K562 (cell line): ENCODE data around the gene TMBIM4. TPM values are rescaled to one million over a fixed set of nuclear protein-coding genes. Genes with fewer than 3 reads are reported as not detected.

Experiments
- ATAC-seq: fragments of 200-7000 bp; cut with Tn5 transposase; 3 replicates; pipeline ENCODE4 v1.9.1; 2020; ENCODE audit warnings: moderate library complexity
- BruUV-seq: library from RNA; stranded (reverse); fragments of 400-500 nt; replicated peaks from 2 replicates; lab custom pipeline; 2021; lab: Mats Ljungman, UMichigan
- CTCF ChIA-PET: fragments of 300-600 bp; formaldehyde crosslinking; extraction: SDS; loops from one replicate; lab custom pipeline; 2021; ENCODE audit warnings: low intra/inter-chr PET ratio; lab: Yijun Ruan, JAX
- POLR2A ChIA-PET: fragments of 300-600, 350-650 bp; sonication (Branson Sonifier 250); formaldehyde crosslinking; extraction: SDS; loops from one replicate; lab custom pipeline; 2021; ENCODE audit warnings: antibody characterized with exemption, inconsistent platforms; lab: Yijun Ruan, JAX
- DNase-seq, 4 experiments: peaks; one replicate each; pipeline versions ENCODE4 v3.0.0 to v3.0.0-alpha.2; 2011 to 2018; ENCODE audit warnings: low spot score in 3 of 4, mixed read lengths in 3 of 4; ENCODE audit errors: extremely low read depth in 1 of 4
- FAIRE-seq: peaks from 2 replicates; lab custom pipeline; 2011; peaks lifted over from hg19 to GRCh38; lab: Jason Lieb, UNC
- H2AFZ ChIP-seq: 2 replicates; pipeline ENCODE4 v1.6.0; 2011; ENCODE audit warnings: low read depth, low read length, control low read depth, inconsistent platforms
- H3K27ac ChIP-seq: fragments of 200-600 bp; 3 replicates; pipeline ENCODE4 v1.8.0; 2011; ENCODE audit warnings: low read depth, mild to moderate bottlenecking, control low read depth, inconsistent platforms, low read length, moderate library complexity, mixed read lengths; ENCODE audit errors: extremely low read depth
- H3K27me3 ChIP-seq, 2 experiments: fragments of 300-600 bp in 1 of 2; 2 replicates in 1 of 2; 3 replicates in 1 of 2; pipeline versions ENCODE4 v1.6.0 to v1.8.0; 2011; ENCODE audit warnings: inconsistent platforms in 2 of 2, low read length in 2 of 2, mild to moderate bottlenecking in 1 of 2, mixed read lengths in 1 of 2, moderate library complexity in 1 of 2; ENCODE audit not compliant: control insufficient read depth in 2 of 2, insufficient read depth in 2 of 2
- H3K36me3 ChIP-seq: fragments of 300-600 bp; 3 replicates; pipeline ENCODE4 v1.8.0; 2011; ENCODE audit warnings: mild to moderate bottlenecking, low read length, inconsistent platforms; ENCODE audit not compliant: control insufficient read depth, insufficient read depth
- H3K4me1 ChIP-seq, 2 experiments: fragments of 200-600 bp in 1 of 2; replicated peaks in 1 of 2; 2 replicates in 1 of 2; 3 replicates in 1 of 2; pipeline versions ENCODE4 v1.5.1 to v1.8.0; 2011; ENCODE audit warnings: inconsistent platforms in 2 of 2, low read length in 2 of 2, mild to moderate bottlenecking in 1 of 2, mixed read lengths in 1 of 2, moderate library complexity in 1 of 2; ENCODE audit not compliant: control insufficient read depth in 2 of 2, insufficient read depth in 2 of 2
- H3K4me2 ChIP-seq: 2 replicates; pipeline ENCODE4 v1.6.1; 2011; ENCODE audit warnings: low read length, control low read depth, inconsistent platforms, mixed read lengths; ENCODE audit not compliant: insufficient read depth
- H3K4me3 ChIP-seq: fragments of 200-600 bp; sonication (generic), shearing (Covaris generic); 2 replicates; pipeline ENCODE4 v1.5.1; 2016; ENCODE audit warnings: control low read depth, inconsistent platforms
- H3K79me2 ChIP-seq: fragments of 200-600 bp; 3 replicates; pipeline ENCODE4 v1.8.0; 2011; ENCODE audit warnings: low read length, inconsistent platforms; ENCODE audit not compliant: control insufficient read depth, insufficient read depth
- H3K9ac ChIP-seq, 2 experiments: 2 replicates each; pipeline versions ENCODE4 v1.6.0 to v1.6.1; 2011; ENCODE audit warnings: low read depth in 2 of 2, low read length in 2 of 2, control low read depth in 1 of 2, inconsistent platforms in 1 of 2, mild to moderate bottlenecking in 1 of 2, mixed read lengths in 1 of 2; ENCODE audit not compliant: insufficient read depth in 1 of 2
- H3K9me1 ChIP-seq: one replicate; pipeline ENCODE4 v1.6.0; 2011; ENCODE audit warnings: inconsistent platforms, mild to moderate bottlenecking, low read length, moderate library complexity; ENCODE audit not compliant: control insufficient read depth, insufficient read depth
- H3K9me3 ChIP-seq: replicated peaks from 2 replicates; pipeline ENCODE4 v1.5.1; 2011; ENCODE audit warnings: low read depth, low read length, inconsistent platforms; ENCODE audit not compliant: control insufficient read depth, insufficient read depth
- H4K20me1 ChIP-seq: replicated peaks from 2 replicates; pipeline ENCODE4 v1.6.1; 2011; ENCODE audit warnings: low read length, inconsistent platforms, mixed read lengths; ENCODE audit not compliant: control insufficient read depth, insufficient read depth
- CBX3 ChIP-seq, 2 experiments: IDR thresholded peaks; 1 replicate in 1 of 2; 2 replicates in 1 of 2; pipeline ENCODE4 v1.6.1; 2012; ENCODE audit warnings: inconsistent platforms in 2 of 2, low read length in 2 of 2, borderline replicate concordance in 1 of 2, control low read depth in 1 of 2
- CBX5 ChIP-seq: IDR thresholded peaks from 2 replicates; pipeline ENCODE4 v1.6.1; 2014; ENCODE audit warnings: low read depth, borderline replicate concordance
- HDAC1 ChIP-seq, 2 experiments: fragments of 450-650 bp; IDR thresholded peaks; 2 replicates each; pipeline ENCODE4 v1.6.1; 2016 to 2017; ENCODE audit warnings: inconsistent platforms in 1 of 2, mild to moderate bottlenecking in 1 of 2, moderate library complexity in 1 of 2
- TRIM24 ChIP-seq, 2 experiments: fragments of 450-650 bp; IDR thresholded peaks; 2 replicates each; pipeline ENCODE4 v1.6.1; 2016
- TRIM28 ChIP-seq: fragments of 450-650 bp; IDR thresholded peaks from 2 replicates; pipeline ENCODE4 v1.6.1; 2017
- XRCC3 ChIP-seq: fragments of 450-650 bp; IDR thresholded peaks from 2 replicates; pipeline ENCODE4 v1.6.1; 2017; ENCODE audit warnings: mild to moderate bottlenecking, moderate library complexity
- ZNF232 ChIP-seq: sonication (generic); formaldehyde crosslinking; IDR thresholded peaks from 2 replicates; pipeline ENCODE4 v1.8.0; 2022; ENCODE audit warnings: mild to moderate bottlenecking, missing genetic modification reagents
- in situ Hi-C: fragments of 300-500 bp; cut with MboI; formaldehyde crosslinking; loops from 4 replicates; pipeline ENCODE4 v1.15.0; 2018; ENCODE audit warnings: inconsistent platforms, mixed read lengths
- intact Hi-C: fragments of 100-400 bp; cut with micrococcal nuclease; formaldehyde crosslinking; loops from 2 replicates; pipeline ENCODE4 v1.14.2; 2022
- polyA plus RNA-seq, 8 experiments: library from polyadenylated mRNA; depleted of rRNA in 4 of 8; stranded (reverse) in 5 of 8; unstranded in 3 of 8; fragments of >200 nt; fragmentation: Nextera tagmentation in 2 of 8; fragmentation: Illumina TruSeq in 1 of 8; extraction: Ambion mirVana in 2 of 8; extraction: Trizol in 1 of 8; gene quantifications; 2 replicates each; pipeline versions ENCODE4 v1.2.1 to v1.2.3, GENCODE V29; 2011 to 2014; ENCODE audit warnings: inconsistent platforms in 1 of 8, missing spikeins in 1 of 8
- total RNA-seq, 7 experiments: library from RNA; depleted of rRNA in 6 of 7; stranded (reverse); fragments of >200 nt in 6 of 7; fragmentation: Illumina TruSeq in 2 of 7; extraction: Trizol in 2 of 7; gene quantifications; 2 replicates each; pipeline versions ENCODE4 v1.2.1 to v1.2.3, GENCODE V29; 2011 to 2021; ENCODE audit warnings: low replicate concordance in 1 of 7
- TF ChIP-seq, protein P1 (sequence below): fragments of 450-650 bp; IDR thresholded peaks from 2 replicates; pipeline ENCODE4 v1.6.1; 2018; ENCODE audit warnings: mild to moderate bottlenecking, low read depth; ENCODE audit not compliant: partially characterized antibody
- TF ChIP-seq, protein P2 (sequence below): sonication (generic); formaldehyde crosslinking; IDR thresholded peaks from 2 replicates; pipeline ENCODE4 v1.8.0; 2022; ENCODE audit warnings: missing genetic modification reagents, mild to moderate bottlenecking, moderate library complexity, borderline replicate concordance

The TMBIM4 gene
- total and polyA plus RNA-seq, 9 of the 15 experiments (the other 6 are each of a cell fraction or from before 2014, with no cell fraction given): 18.6 to 272 (median 50.0) TPM

GRCh38 chr12:66140731-66141130 is 29.1 kb downstream of the TMBIM4 start:
- Histone ChIP-seq H4K20me1 (no peaks in the 10 kb centered on the region), H3K79me2 (no peaks in the 10 kb centered on the region), H3K9ac (no peak overlapping the region), H3K4me1 (no peaks in the 10 kb centered on the region), H3K36me3 (peaks cover 37% of the 10 kb centered on the region), H3K9me3 (peaks cover 13% of the 10 kb centered on the region), H3K27me3 (no peaks in the 10 kb centered on the region), H3K27ac (no peak overlapping the region), H2AFZ (no peak overlapping the region), H3K4me3 (no peak overlapping the region), H3K9me1 (no peaks in the 10 kb centered on the region), H3K4me2 (no peak overlapping the region)
- FAIRE-seq: peak; percentile 63
- in situ Hi-C loops (no loop called here), intact Hi-C loops (no loop called here)
- no TSS peak for BruUV-seq
- TF ChIP-seq, protein P1, sequence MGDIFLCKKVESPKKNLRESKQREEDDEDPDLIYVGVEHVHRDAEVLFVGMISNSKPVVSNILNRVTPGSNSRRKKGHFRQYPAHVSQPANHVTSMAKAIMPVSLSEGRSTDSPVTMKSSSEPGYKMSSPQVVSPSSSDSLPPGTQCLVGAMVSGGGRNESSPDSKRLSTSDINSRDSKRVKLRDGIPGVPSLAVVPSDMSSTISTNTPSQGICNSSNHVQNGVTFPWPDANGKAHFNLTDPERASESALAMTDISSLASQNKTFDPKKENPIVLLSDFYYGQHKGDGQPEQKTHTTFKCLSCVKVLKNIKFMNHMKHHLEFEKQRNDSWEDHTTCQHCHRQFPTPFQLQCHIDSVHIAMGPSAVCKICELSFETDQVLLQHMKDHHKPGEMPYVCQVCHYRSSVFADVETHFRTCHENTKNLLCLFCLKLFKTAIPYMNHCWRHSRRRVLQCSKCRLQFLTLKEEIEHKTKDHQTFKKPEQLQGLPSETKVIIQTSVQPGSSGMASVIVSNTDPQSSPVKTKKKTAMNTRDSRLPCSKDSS: peak; percentile 38
- TF ChIP-seq TRIM28 (peak; percentile 96), XRCC3 (0 out of 2 replicates have a peak, but pooled peaks have one; percentile 42), CBX5 (peak; percentile 85), HDAC1 (IDR thresholded peaks at IDR 0.05) (peak in 1 of 2 experiments; percentile 90; a peak in 2 of 4 replicates), TRIM24 (IDR thresholded peaks at IDR 0.05) (peak in 1 of 2 experiments; percentile 49; a peak in 1 of 4 replicates), CBX3 (IDR thresholded peaks at IDR 0.05; ENCODE audit: borderline replicate concordance in 1 of 2, low read length in 2 of 2) (peak in 1 of 2 experiments; percentile 95; a peak in 2 of 3 replicates), ZNF232 (CRISPR knock-in tag) (no peak)
- TF ChIP-seq, protein P2, sequence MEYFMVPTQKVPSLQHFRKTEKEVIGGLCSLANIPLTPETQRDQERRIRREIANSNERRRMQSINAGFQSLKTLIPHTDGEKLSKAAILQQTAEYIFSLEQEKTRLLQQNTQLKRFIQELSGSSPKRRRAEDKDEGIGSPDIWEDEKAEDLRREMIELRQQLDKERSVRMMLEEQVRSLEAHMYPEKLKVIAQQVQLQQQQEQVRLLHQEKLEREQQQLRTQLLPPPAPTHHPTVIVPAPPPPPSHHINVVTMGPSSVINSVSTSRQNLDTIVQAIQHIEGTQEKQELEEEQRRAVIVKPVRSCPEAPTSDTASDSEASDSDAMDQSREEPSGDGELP (CRISPR knock-in tag): no peak
- DNase-seq: no peak
- ATAC-seq: no peak
- ChIA-PET CTCF (no interaction called here), POLR2A (interaction anchor here (1.9 kb wide), 1 partner anchor 10 kb away, joined by 7 read pairs; the partner anchor contains the start of gene LLPH)
